Bronchial epithelial cell (primary cell): ENCODE results near the gene ZNF511. TPM values are rescaled to one million over a fixed set of nuclear protein-coding genes. Genes with fewer than 3 reads are reported as not detected.
A peak's percentile ranks its signal among the peaks of the same experiment; 100 is the strongest.

ENCODE experiments used
- DNase-seq: peaks from one replicate; pipeline ENCODE4 v3.0.0-alpha.2; 2010; ENCODE audit warnings: low read depth
- FAIRE-seq: peaks from 2 replicates; lab custom pipeline; 2011; peaks lifted over from hg19 to GRCh38; lab: Jason Lieb, UNC
- H3K27me3 ChIP-seq: 2 replicates; pipeline ENCODE4 v1.5.1; 2011; ENCODE audit warnings: low read length; ENCODE audit not compliant: control insufficient read depth, insufficient read depth
- H3K36me3 ChIP-seq: 2 replicates; pipeline ENCODE4 v1.5.1; 2011; ENCODE audit warnings: low read length; ENCODE audit not compliant: control insufficient read depth, insufficient read depth
- H3K4me3 ChIP-seq: 2 replicates; pipeline ENCODE4 v1.5.1; 2011; ENCODE audit warnings: mild to moderate bottlenecking, low read depth, low read length, control low read depth
- total RNA-seq: library from RNA; depleted of rRNA; stranded (reverse); fragments of >200 nt; gene quantifications from 2 replicates; pipeline ENCODE4 v1.2.1, GENCODE V29; 2014
- TF ChIP-seq, protein P1 (sequence below): IDR thresholded peaks from 2 replicates; pipeline ENCODE4 v1.5.1; 2011; ENCODE audit warnings: mild to moderate bottlenecking, moderate library complexity, low read length, control low read depth, inconsistent platforms; ENCODE audit not compliant: insufficient read depth, severe bottlenecking

ZNF511 gene
- total RNA-seq, 1 donor from 2014 or later = 23.2 TPM

DNA sequence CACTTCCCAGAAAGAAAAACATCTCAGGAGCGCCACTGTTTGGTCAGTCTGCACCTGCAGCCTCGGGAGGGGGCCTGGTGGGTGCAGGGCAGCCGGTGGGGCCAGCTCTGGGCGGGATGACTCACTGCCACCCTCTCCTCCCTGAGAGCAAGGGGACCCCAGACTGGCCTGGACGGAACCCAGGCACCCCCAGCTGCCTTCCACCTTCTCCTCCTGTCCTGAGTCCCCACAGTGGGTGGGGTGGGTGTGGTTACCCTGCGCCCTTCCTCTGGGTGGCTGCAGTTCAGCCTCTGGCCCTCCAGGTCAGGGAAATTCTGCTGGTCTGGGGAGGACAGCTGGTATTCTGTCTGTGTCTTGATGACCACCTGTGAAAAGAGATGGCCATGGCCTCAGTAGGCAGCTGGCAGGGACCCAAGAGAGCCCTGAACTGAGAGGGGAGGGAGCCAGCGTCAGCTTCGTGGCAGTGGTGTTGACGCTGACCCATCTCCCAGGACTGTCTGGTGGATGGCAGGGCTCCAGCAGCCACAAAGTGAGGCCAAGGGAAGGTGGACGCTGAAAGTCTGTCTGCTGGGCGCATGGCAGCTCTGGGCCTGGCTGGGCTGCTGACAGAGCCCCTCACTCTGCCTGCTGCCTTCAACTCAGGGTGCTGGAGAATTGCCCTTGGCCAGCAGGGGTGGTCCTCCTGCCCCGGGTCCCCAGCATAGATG lies 19.1 kb downstream of the ZNF511 start:
- no peak overlapping the region for H3K4me3 ChIP-seq
- DNase-seq (no peak), FAIRE-seq (no peak)
- peaks cover 30% of the 10 kb centered on the region for H3K27me3 ChIP-seq
- H3K36me3 ChIP-seq = no peaks in the 10 kb centered on the region
- TF ChIP-seq, protein P1, sequence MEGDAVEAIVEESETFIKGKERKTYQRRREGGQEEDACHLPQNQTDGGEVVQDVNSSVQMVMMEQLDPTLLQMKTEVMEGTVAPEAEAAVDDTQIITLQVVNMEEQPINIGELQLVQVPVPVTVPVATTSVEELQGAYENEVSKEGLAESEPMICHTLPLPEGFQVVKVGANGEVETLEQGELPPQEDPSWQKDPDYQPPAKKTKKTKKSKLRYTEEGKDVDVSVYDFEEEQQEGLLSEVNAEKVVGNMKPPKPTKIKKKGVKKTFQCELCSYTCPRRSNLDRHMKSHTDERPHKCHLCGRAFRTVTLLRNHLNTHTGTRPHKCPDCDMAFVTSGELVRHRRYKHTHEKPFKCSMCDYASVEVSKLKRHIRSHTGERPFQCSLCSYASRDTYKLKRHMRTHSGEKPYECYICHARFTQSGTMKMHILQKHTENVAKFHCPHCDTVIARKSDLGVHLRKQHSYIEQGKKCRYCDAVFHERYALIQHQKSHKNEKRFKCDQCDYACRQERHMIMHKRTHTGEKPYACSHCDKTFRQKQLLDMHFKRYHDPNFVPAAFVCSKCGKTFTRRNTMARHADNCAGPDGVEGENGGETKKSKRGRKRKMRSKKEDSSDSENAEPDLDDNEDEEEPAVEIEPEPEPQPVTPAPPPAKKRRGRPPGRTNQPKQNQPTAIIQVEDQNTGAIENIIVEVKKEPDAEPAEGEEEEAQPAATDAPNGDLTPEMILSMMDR = no peak

DNA sequence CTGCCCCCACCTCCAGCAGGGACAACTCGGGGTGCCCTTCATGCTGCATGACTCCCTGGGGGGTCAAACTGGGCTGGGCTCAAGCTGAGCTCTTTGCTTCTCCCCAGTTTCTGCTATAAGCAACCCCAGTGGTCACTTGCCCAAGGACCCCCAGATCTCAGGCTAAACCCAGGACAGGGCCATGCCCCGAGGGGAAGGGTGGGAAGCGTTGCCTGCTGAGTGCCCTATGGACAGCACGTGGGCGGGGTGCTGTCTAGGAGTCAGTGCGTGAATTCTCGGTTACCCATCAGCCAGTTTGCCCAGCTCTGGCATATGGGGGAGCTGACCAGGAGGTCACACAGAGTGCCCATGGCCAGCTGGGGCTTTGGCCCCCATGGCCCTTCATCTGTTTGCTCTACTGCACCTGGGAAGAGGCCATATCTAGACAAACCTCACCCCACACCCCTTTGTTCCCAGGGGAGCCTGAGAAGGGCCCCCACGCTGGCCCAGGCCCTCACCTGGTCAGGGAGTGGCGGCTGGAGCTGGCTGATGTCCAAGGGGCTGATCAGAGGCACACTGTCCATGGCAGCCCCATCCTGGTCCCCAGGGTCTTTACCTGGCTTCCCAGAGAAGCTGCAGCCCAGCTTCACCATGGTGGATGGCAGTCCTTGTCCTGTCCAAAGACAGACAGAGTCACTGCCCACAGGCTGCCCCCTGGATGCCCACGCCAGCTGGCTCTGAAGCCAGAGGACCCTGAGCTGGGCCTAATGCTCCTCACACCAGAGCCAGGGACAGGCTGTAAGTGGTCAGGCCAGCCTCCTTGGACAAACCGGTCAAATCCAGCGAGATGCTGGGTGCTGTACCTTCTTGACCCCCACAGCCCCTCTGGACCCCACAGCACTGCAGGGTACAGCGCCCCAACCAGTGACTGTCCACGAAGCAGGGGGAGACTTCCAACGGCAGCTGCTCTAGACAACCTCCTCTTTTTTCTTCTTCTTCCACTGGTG lies 19.9 kb downstream of the ZNF511 start:
- Histone ChIP-seq H3K27me3 (peaks cover 31% of the 10 kb centered on the region), H3K4me3 (no peak overlapping the region), H3K36me3 (no peaks in the 10 kb centered on the region)
- FAIRE-seq (no peak), DNase-seq (no peak)
- TF ChIP-seq, protein P1 = no peak

DNA sequence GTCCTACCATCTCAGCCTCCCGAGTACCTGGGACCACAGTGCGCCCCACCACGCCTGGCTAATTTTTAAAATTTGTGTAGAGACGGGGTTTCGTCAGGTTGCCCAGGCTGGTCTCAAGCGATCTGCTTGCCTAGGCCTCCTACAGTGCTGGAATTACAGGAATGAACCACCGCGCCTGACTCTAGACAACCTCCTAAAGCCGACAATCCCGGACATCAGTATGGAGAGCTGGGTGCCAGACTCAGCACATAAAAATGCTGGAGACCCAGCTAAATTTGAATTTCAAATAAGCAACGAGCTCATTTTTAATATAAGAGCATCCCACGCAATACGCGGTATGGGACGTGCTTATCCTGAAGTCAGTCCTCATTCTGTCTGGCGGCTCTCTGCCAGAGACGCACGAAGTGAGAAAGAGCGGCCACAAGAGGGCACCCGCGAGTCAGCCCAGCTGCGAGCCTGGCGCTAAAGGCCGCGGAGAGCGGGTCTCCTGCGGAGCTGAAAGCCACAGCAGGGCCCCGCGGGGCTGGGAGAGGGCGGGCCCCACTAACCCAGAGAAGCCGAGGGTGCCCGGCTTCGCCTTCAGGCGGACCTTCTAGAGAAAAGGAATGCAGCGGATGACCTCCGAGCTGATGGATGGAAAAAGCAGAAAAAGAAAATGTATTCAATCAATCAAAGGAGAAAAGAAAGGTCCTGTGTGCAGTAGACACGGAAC lies 20.9 kb downstream of the ZNF511 start:
- H3K36me3 ChIP-seq = no peaks in the 10 kb centered on the region
- peaks cover 34% of the 10 kb centered on the region for H3K27me3 ChIP-seq
- DNase-seq = peak; percentile 52
- no peak overlapping the region for H3K4me3 ChIP-seq
- FAIRE-seq = no peak
- TF ChIP-seq, protein P1 = peak; percentile 97

DNA sequence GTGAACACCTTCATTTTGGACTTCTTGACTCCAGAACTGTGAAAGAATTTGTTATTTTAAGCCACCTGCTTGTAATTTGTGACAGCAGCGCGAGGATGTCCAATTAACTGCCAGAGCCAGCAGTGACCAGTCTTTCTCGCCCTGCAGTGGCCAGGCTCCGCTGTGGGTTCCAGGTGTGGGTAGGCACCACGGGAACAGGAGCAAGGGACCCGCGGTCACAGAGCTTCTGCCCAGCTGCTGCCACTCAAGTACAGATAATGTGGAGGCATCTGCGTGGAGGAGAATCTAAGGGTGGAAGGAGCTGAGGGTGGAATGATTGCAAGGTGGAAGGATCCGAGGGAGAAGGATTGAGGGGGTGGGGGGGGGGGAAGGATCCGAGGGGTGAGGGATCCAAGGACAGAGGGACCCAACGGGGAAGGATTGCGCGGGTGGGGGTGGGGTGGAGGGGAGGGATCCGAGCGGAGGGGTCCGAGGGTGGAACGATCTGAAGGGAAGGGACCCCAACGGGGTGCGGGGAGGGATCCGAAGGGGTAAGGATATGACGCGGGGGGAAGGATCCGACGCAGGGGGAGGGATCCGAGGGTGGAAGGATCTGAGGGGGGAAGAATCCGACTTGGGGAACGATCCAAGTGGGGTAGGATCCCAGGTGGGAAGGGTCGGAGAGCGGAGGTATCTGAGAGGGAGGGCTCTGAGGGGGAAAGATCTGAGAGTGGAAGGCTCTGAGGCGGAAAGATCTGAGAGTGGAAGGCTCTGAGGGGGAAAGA lies 24.4 kb downstream of the ZNF511 start:
- peaks cover 40% of the 10 kb centered on the region for H3K27me3 ChIP-seq
- no peaks in the 10 kb centered on the region for H3K36me3 ChIP-seq
- TF ChIP-seq, protein P1 = no peak
- no peak for FAIRE-seq
- no peak overlapping the region for H3K4me3 ChIP-seq
- DNase-seq = no peak
